ENCODE measurements around the gene USP11. TPM values are rescaled to one million over a fixed set of nuclear protein-coding genes. Genes with fewer than 3 reads are reported as not detected.

USP11 gene
- total RNA-seq (2021; fragmentation: NEBNext Ultra II Directional; extraction: Animal tissue kit (Norgen Biotek cat#: 25700)), result 10 to 100 TPM; 55.2 to 68.7 (median 62.8) TPM
- long read RNA-seq, transcript USP11-204 (21 exons, 3,515 nt), result major isoform, 54 of 85 reads
- long read RNA-seq, partial matches to known transcripts, result 22 of 85 reads
- long read RNA-seq, other reads (novel, unspliced or antisense), result 9 of 85 reads

GRCh38 chrX:47232803-47233332 is at the start of gene USP11:
TSS of gene USP11 (plus strand) at chrX:47233009. CDS start at chrX:47233044, 35 bp downstream.
- TF ChIP-seq CTCF (IDR thresholded peaks at IDR 0.05), result no peak
- Mint-ChIP-seq H3K27me3 (ENCODE audit: insufficient read depth) (peaks cover 6% of the 10 kb centered on the region; the same call in 1 of the 2 replicates), H3K27ac (peak within 1 kb of the TSS; percentile 98), H3K4me1 (ENCODE audit: low read depth) (peaks cover 12% of the 10 kb centered on the region), H3K4me3 (peak within 1 kb of the TSS; percentile 90), H3K9me3 (no peaks in the 10 kb centered on the region; the same call in 1 of the 2 replicates), H3K36me3 (ENCODE audit: low read depth) (peaks cover 13% of the 10 kb centered on the region)
- peak; percentile 15 for DNase-seq

- no peak overlapping the region for H3K4me3 Mint-ChIP-seq
- peaks cover 7% of the 10 kb centered on the region for H3K36me3 Mint-ChIP-seq (ENCODE audit: low read depth)
- H3K4me1 Mint-ChIP-seq (ENCODE audit: low read depth), result peaks cover 3% of the 10 kb centered on the region
- no peak overlapping the region for H3K27ac Mint-ChIP-seq
- peaks cover 5% of the 10 kb centered on the region for H3K27me3 Mint-ChIP-seq (ENCODE audit: insufficient read depth)
- no peaks in the 10 kb centered on the region for H3K9me3 Mint-ChIP-seq
- TF ChIP-seq CTCF (IDR thresholded peaks at IDR 0.05), result no peak
- DNase-seq, result no peak
Observed at GRCh38 chrX:47184486-47184885, 48.3 kb upstream of the USP11 start.

- Mint-ChIP-seq H3K27ac (no peak overlapping the region), H3K9me3 (no peaks in the 10 kb centered on the region), H3K36me3 (ENCODE audit: low read depth) (peaks cover 5% of the 10 kb centered on the region), H3K4me1 (ENCODE audit: low read depth) (no peaks in the 10 kb centered on the region), H3K27me3 (ENCODE audit: insufficient read depth) (peaks cover 5% of the 10 kb centered on the region), H3K4me3 (no peak overlapping the region)
- no peak for TF ChIP-seq CTCF (IDR thresholded peaks at IDR 0.05)
- no peak for DNase-seq
Observed at GRCh38 chrX:47185241-47185640, 47.6 kb upstream of the USP11 start.

- Mint-ChIP-seq H3K27ac (no peak overlapping the region), H3K4me1 (ENCODE audit: low read depth) (no peaks in the 10 kb centered on the region), H3K27me3 (ENCODE audit: insufficient read depth) (peaks cover 5% of the 10 kb centered on the region), H3K4me3 (no peak overlapping the region), H3K36me3 (ENCODE audit: low read depth) (peaks cover 5% of the 10 kb centered on the region), H3K9me3 (no peaks in the 10 kb centered on the region)
- TF ChIP-seq CTCF (IDR thresholded peaks at IDR 0.05), result no peak
- no peak for DNase-seq
Observed at GRCh38 chrX:47186096-47186740, 46.6 kb upstream of the USP11 start.

- no peak for TF ChIP-seq CTCF (IDR thresholded peaks at IDR 0.05)
- peaks cover 5% of the 10 kb centered on the region for H3K36me3 Mint-ChIP-seq (ENCODE audit: low read depth)
- no peaks in the 10 kb centered on the region for H3K9me3 Mint-ChIP-seq
- no peak overlapping the region for H3K4me3 Mint-ChIP-seq
- no peak for DNase-seq
- no peak overlapping the region for H3K27ac Mint-ChIP-seq
- no peaks in the 10 kb centered on the region for H3K4me1 Mint-ChIP-seq (ENCODE audit: low read depth)
- H3K27me3 Mint-ChIP-seq (ENCODE audit: insufficient read depth), result peaks cover 5% of the 10 kb centered on the region
Observed at GRCh38 chrX:47187106-47187677, 45.6 kb upstream of the USP11 start.

Data from HFFc6 (cell line).